OCI-LY1 (cell line): ENCODE results near the gene FGF14.
"Not testable (repeated sequence)": the region's sequence is repeated elsewhere in the genome, so short reads cannot be mapped to it uniquely, and the experiment has no call there.

Experiments used
- H2AFZ ChIP-seq: fragments of 200-600 bp; sonication (generic), shearing (Covaris generic); 2 replicates; pipeline ENCODE4 v1.6.0; 2014; ENCODE audit warnings: antibody characterized with exemption, mild to moderate bottlenecking, low read length
- H3F3A ChIP-seq: fragments of 200-600 bp; sonication (generic), shearing (Covaris generic); 2 replicates; pipeline ENCODE4 v1.6.0; 2014; ENCODE audit warnings: mild to moderate bottlenecking, antibody characterized with exemption, low read length, moderate library complexity; ENCODE audit not compliant: insufficient read depth
- H3K27ac ChIP-seq: fragments of 200-600 bp; sonication (generic); 2 replicates; pipeline ENCODE4 v1.5.1; 2014; ENCODE audit warnings: low read length, mixed run types, mild to moderate bottlenecking, low read depth; ENCODE audit not compliant: poor library complexity, severe bottlenecking
- H3K27me3 ChIP-seq: fragments of 200-600 bp; sonication (generic); 2 replicates; pipeline ENCODE4 v1.6.0; 2014; ENCODE audit warnings: antibody characterized with exemption, mild to moderate bottlenecking, low read length, moderate library complexity; ENCODE audit not compliant: insufficient read depth
- H3K36me3 ChIP-seq: fragments of 200-600 bp; sonication (generic); 2 replicates; pipeline ENCODE4 v1.6.1; 2014; ENCODE audit warnings: mild to moderate bottlenecking, antibody characterized with exemption, low read length, moderate library complexity, mixed read lengths; ENCODE audit not compliant: insufficient read depth
- H3K4me1 ChIP-seq: fragments of 200-600 bp; sonication (generic); 2 replicates; pipeline ENCODE4 v1.5.1; 2014; ENCODE audit warnings: mild to moderate bottlenecking, low read length, moderate library complexity; ENCODE audit not compliant: insufficient read depth, severe bottlenecking
- H3K4me2 ChIP-seq: fragments of 200-600 bp; sonication (generic), shearing (Covaris generic); 2 replicates; pipeline ENCODE4 v1.6.1; 2014; ENCODE audit warnings: low read length
- H3K4me3 ChIP-seq: fragments of 200-600 bp; sonication (generic); 2 replicates; pipeline ENCODE4 v1.5.1; 2014; ENCODE audit warnings: low read length, low read depth, mild to moderate bottlenecking, mixed read lengths; ENCODE audit not compliant: poor library complexity, severe bottlenecking
- H3K79me2 ChIP-seq: fragments of 200-600 bp; shearing (Covaris generic); 2 replicates; pipeline ENCODE4 v1.6.1; 2016; ENCODE audit warnings: mixed run types, low read length, mixed read lengths; ENCODE audit not compliant: insufficient read depth
- H3K9ac ChIP-seq: fragments of 200-600 bp; sonication (generic), shearing (Covaris generic); 2 replicates; pipeline ENCODE4 v1.6.1; 2014; ENCODE audit warnings: mild to moderate bottlenecking, low read length, mixed read lengths
- H3K9me2 ChIP-seq: fragments of 200-600 bp; sonication (generic), shearing (Covaris generic); 2 replicates; pipeline ENCODE4 v1.6.1; 2014; ENCODE audit warnings: low read depth, mild to moderate bottlenecking, low read length, mixed read lengths
- H3K9me3 ChIP-seq: fragments of 200-600 bp; shearing (Covaris generic); 2 replicates; pipeline ENCODE4 v1.6.1; 2014; ENCODE audit warnings: low read length, mixed read lengths
- H4K20me1 ChIP-seq: fragments of 200-600 bp; sonication (generic), shearing (Covaris generic); 2 replicates; pipeline ENCODE4 v1.6.0; 2016; ENCODE audit warnings: mild to moderate bottlenecking, low read length; ENCODE audit not compliant: insufficient read depth
- CTCF ChIP-seq: fragments of 200-600 bp; sonication (generic), shearing (Covaris generic); IDR thresholded peaks from 2 replicates; pipeline ENCODE4 v1.5.1; 2017; ENCODE audit warnings: mild to moderate bottlenecking, antibody characterized with exemption, low read length, moderate library complexity, mixed read lengths
- EZH2 ChIP-seq: fragments of 200-600 bp; sonication (generic), shearing (Covaris generic); IDR thresholded peaks from 2 replicates; pipeline ENCODE4 v1.8.0; 2017; ENCODE audit warnings: borderline replicate concordance, mixed run types, mild to moderate bottlenecking, antibody characterized with exemption, low read length, moderate library complexity, mixed read lengths

The FGF14 gene

GRCh38 chr13:102071711-102072110 is 330.1 kb downstream of the FGF14 start:
- H3K36me3 ChIP-seq = no peaks in the 10 kb centered on the region
- no peak overlapping the region for H3K27ac ChIP-seq
- no peaks in the 10 kb centered on the region for H3K4me1 ChIP-seq
- no peaks in the 10 kb centered on the region for H4K20me1 ChIP-seq
- H3K27me3 ChIP-seq = no peaks in the 10 kb centered on the region
- TF ChIP-seq CTCF (no peak), EZH2 (no peak)
- H3K4me3 ChIP-seq = no peak overlapping the region
- H2AFZ ChIP-seq = no peak overlapping the region
- no peaks in the 10 kb centered on the region for H3K9me3 ChIP-seq
- no peaks in the 10 kb centered on the region for H3K9me2 ChIP-seq
- H3K79me2 ChIP-seq = no peaks in the 10 kb centered on the region
- H3F3A ChIP-seq = no peaks in the 10 kb centered on the region
- no peak overlapping the region for H3K4me2 ChIP-seq
- no peak overlapping the region for H3K9ac ChIP-seq

- H3F3A ChIP-seq, H3K4me2 ChIP-seq, H3K4me1 ChIP-seq, H2AFZ ChIP-seq, H4K20me1 ChIP-seq, H3K9me2 ChIP-seq, H3K27me3 ChIP-seq, H3K9me3 ChIP-seq, H3K27ac ChIP-seq, H3K9ac ChIP-seq, H3K36me3 ChIP-seq, H3K79me2 ChIP-seq, H3K4me3 ChIP-seq: not testable (repeated sequence)
Measured at GRCh38 chr13:102068323-102068722, 333.5 kb downstream of the FGF14 start.

- Histone ChIP-seq H3K9me3 (peaks cover 9% of the 10 kb centered on the region), H3K27me3 (no peaks in the 10 kb centered on the region), H3K27ac (no peak overlapping the region), H3K4me2 (no peak overlapping the region), H3K9me2 (no peaks in the 10 kb centered on the region), H2AFZ (no peak overlapping the region), H3K9ac (no peak overlapping the region), H3K4me3 (no peak overlapping the region), H3F3A (no peaks in the 10 kb centered on the region), H3K4me1 (no peaks in the 10 kb centered on the region), H3K79me2 (no peaks in the 10 kb centered on the region), H4K20me1 (no peaks in the 10 kb centered on the region), H3K36me3 (no peaks in the 10 kb centered on the region)
- no peak for TF ChIP-seq EZH2
- no peak for TF ChIP-seq CTCF
Measured at GRCh38 chr13:102055090-102055779, 346.6 kb downstream of the FGF14 start.

GRCh38 chr13:102049853-102050252 is 352.0 kb downstream of the FGF14 start:
- Histone ChIP-seq H3K4me1 (no peaks in the 10 kb centered on the region), H3K27ac (no peak overlapping the region), H3F3A (no peaks in the 10 kb centered on the region), H3K27me3 (no peaks in the 10 kb centered on the region), H3K4me2 (no peak overlapping the region), H3K4me3 (no peak overlapping the region), H4K20me1 (no peaks in the 10 kb centered on the region), H3K9ac (no peak overlapping the region), H3K9me2 (no peaks in the 10 kb centered on the region), H3K36me3 (no peaks in the 10 kb centered on the region), H3K9me3 (peaks cover 9% of the 10 kb centered on the region), H3K79me2 (no peaks in the 10 kb centered on the region), H2AFZ (no peak overlapping the region)
- TF ChIP-seq CTCF = no peak
- no peak for TF ChIP-seq EZH2
